ENCODE results near the gene APCDD1L.

APCDD1L gene

DNA sequence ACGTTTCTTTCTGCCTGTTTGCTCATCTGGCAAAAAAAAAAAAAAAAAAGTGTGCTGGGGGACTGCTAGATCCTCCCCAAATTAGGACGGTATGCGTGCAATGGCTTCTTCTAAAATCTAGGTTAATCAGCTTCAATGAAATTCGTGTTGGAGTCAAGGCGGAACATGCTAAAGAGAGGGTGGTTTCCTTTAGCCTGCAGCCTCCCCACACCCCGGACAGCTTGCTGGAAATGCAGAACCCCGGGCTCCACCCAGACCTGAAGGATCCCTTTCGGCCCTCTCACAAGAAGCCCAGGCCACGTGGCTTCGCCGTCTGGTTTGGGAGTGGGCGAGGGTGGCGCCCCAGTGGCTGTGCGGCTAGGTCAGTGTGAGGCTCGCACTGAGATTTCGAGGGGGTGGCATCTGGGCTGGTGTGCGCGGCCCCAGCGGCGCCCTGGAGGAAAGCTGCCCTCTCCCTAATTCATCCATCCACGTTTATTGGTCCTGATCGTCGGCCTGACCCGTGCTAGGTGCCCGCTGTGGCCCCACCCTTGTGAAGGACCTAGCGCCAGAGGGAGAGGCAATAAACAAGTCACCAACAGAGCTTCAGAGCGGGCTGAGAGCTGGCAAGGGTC lies 49.0 kb downstream of the APCDD1L start:
- DNase-seq (ENCODE audit: low read depth): no peak

DNA sequence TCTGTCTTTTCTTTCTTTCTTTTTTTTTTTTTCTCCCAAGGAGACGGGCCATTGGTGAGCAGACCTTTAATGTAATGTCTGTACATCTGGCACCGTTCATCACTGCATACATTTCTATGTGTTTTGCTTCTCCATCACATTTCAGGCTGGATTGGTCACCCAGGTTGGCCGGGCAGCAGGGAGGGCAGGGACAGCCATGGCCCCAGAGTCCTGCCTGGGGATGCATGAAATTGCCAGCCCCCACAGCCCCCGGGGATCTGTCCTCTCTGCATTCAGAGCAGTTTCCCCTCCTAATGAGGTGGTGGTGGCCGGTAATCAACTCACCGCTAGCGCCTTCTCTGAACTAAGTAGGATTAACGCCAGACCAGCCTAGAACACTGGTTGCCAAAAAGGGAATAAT lies 50.4 kb downstream of the APCDD1L start:
- DNase-seq (ENCODE audit: low read depth): no peak

DNA sequence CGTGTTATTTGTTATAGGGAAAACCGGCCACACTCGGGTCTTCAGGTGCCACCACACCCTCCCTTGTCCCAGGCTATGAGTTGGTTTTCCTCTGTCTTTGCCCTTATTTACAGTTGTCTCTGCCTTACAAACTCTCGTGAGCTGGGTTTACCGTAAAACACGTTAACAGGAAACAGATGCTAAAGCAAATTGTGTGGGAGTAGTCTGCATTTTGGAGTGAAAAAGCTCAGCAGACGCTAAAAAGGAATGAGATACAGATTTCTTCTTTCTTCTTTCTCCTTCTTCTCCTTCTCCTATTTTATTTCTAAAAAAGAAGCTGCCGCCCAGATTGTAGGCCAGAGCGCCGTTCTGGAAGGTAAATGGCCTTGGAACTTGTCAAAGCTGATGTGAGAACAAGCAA lies 51.9 kb downstream of the APCDD1L start:
- no peak for DNase-seq (ENCODE audit: low read depth)

DNA sequence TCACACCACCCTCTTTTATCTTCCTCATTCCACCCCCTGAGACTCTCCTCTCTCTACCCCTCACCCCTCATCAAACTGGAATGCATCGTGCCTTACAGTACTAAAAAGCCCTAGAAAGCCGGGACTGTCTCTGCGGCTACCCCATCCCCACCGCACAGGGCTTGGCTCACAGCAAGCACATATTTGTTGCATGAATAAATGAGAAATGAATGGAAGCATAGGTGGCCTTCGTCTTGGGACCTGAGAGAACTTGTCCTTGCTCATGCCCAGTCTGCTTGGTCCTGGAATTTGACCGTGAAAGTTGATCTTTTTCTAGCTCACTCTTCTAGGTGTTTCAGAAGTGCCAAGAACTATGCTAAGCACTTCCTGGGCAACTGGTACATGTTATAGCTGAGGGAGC lies 53.3 kb downstream of the APCDD1L start:
- DNase-seq (ENCODE audit: low read depth): no peak

DNA sequence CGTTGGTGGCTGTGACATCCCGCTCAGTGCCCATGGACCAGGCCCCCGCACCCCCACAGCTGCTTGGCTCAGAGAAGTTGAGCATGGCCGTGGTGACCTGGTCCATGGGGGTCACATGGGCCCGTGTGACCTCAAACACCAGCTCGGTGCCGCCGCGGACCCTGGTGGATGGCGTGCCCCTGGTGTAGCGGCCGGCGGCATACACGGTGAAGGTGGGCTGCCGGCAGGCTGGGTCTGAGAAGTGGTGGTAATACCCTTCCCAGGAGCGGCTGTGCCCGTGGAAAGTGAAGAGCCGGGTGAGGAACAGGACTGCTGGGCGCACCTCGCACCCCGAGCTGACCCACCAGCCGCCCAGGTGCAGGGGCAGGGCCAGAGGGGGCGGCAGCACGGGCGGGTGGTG lies 54.1 kb downstream of the APCDD1L start:
- DNase-seq (ENCODE audit: low read depth): no peak

DNA sequence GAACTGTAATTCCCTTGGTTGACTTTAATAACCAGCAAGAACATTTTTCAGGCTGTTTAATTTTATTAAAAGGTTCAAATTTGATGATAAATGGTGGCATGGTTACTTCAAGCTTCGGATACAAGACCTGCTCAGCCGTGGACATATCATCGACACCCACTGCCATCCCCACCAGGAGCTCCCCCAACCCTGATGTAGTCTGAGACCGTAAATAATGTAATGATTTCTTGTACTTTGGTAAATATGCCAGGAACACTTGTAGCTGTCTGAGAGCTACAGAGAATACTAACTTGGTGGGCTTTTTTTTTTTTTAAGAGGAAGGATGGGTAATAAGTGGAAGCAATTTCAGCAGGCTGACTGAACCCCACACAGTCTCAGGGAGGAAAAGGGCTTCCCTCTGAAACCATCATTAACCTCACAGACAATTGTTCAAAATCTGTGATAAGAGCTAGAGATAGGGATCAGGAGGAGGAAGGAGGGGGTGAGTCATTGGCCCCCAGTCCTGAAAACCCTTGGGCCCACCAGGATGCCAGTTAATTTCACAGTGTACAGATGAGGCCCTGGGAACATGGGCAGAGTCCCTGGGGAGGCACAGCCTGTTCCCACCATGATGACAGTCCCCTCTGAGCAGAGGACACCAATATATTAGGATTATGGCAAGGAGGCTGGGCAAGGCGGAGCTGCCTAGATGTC lies 56.0 kb downstream of the APCDD1L start:
- no peak for DNase-seq (ENCODE audit: low read depth)

DNA sequence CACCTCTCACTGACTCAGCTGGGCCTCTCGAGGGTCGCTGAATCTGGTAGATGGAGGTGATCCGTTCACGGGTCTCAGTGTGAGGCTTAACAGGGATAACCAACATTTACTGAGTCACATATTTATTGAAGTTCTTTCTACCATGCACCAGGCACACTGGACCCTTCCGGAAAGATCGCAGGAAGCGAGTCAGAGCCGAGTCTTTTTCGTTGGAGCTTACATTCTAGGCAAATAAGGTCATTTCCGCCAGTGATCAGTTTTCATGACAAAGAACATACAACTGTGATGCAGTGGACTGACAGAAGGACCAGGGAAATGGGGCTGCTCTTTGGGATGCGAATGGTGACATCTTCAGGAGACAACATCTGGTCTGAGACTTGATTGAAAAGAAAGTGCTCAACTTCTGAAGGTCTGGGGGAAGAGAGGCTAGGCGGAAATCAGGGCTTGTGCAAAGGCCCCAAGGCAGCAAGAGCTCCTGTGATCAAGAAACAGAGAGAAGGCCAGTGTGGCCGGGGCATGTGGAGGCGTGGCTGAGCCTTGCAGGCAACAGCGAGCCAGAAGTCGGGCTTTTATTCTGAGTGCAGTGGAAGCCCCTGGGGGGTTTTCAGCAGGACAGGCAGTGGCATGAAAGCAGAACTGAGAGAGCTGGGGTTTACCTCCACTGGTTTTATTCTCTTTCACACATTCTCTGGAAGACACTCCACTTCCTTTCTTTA lies 56.7 kb downstream of the APCDD1L start:
- DNase-seq (ENCODE audit: low read depth): no peak

DNA sequence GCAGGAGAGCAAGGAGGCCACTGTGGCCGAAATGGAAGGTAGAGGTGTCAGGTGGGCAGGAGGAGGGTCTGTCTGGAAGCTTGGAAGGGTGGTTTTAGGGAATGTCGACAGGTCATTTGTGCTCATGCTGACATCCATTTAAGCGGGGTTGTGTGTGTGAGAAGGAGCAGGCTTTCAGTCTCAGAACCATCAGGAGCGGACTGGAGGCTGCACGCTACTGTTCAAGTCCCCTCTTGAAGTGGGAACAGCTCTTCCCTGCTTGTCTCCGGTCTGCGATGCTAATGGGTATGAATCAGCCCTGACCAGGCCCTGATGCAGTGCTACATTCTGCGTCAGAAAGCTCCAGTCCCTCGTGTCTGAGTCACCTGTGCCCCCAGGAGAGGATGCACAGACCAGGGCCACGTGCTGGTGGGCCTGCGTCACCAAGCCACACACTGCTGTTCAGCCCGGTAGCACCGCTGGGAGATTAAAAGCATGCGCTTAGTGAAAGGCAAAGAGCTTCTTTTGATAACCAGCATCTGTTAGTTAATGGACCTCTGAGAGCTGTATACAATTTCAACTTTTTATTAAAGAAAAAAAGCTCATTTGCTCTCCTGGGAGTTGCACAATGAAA lies 58.0 kb downstream of the APCDD1L start:
- DNase-seq (ENCODE audit: low read depth): no peak

DNA sequence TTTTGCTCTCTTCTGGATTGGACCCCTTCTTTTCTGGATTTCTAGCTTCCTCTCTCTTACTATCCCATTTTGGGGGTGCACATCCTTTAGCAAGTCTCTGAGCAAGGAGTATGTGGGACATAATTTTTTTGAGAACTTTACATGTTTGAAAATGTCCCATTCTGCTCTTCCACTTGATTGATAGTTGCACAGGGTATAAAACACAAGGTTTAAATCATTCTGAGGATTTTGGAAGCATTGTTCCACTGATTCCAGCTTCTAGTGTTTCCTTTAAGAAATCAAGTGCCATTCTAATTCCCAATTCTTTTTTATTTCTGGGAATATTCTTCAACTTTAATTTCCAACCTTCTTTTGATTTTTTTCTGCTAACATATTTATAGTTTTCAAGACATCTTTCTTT lies 60.7 kb downstream of the APCDD1L start:
- no peak for DNase-seq (ENCODE audit: low read depth)

DNA sequence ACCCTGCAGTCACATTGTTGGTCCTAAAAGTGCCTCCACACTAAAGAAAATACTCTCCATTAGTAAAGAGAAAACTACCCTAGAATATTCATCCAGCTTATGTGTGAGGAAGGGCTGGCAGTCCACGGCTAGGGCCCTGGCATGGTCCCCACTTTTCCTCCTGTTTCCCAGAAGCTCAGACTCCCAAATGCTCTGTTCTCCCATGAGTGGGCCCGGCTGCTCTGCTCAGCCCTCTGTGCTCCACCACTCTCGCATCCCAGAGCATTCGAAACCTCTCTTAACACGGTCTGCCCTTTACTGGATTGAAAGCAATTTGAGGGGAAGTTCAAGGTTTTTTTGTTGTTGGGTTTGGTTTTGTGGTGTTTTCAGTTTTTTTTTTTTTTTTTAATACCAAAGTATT lies 61.8 kb downstream of the APCDD1L start:
- DNase-seq (ENCODE audit: low read depth): no peak

DNA sequence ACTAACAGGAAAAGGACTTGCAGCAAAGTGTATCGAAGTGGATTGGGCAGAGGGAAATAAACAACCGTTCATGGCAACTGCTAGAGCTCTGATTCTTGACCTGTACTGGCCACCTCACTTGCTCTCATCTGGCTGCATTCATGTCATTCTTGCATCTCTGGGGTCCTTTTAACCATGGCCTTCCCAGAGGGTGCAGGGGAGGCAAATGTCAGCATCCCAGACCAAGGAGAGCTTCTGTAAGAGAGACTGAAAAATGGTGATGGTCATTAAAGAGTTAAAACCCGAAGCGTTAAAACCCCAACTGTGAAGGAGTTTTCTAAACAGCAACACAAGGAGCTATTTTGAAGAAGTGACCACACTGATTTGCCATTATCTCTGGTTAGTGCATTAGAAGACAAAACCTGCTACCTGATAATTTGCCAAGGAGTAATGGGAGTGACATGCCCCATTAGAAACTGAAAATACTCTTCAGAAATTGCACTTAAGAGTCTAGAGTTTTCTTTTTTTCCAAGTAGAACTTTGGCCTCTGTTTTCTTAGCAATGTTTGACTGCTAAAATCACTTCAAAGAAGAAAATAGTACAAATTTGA lies 62.4 kb downstream of the APCDD1L start:
- DNase-seq (ENCODE audit: low read depth): no peak

DNA sequence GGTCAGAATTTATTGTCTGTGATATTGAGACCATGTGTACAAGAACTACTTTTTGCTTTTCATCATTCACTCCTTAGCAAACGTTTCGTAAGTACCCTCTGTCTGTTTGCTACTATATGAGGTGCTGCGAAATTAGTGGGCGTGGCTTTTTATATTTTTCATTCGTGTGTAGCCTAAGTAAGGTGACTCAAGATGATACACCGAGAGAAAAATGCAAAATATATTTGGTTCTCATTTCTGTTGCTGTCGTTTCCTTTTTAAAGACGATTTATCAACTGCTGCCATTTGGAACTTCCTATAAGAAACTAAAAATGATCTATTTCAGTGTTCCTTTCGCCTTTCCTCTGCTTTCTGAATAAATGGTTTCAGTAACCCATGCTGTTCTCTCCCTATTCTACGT lies 64.9 kb downstream of the APCDD1L start:
- no peak for DNase-seq (ENCODE audit: low read depth)

DNA sequence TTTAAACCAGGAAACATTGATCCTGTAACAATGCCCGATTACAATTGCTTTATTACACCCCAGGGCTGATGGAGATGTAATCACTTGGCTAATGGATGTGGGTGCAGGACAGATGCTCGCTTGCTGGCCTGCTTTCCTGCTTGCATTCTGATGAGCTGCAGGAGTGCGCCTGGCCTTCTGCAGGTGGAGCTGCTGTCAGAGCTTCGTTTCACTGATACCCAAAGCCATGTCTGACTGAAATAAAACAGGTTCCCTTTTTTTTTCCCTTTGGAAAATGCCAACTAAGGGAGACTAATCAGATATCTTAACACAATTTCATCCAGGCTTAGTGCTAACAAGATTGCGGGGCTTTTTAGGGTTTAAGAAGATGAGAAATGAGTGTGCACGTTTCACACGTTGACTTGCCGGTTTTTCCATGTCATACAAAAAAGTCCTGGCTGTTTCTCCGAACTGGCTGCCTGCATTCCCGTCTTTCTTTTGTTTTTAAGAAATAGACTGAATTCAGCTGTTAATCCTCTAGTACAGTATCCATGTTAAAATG lies 65.4 kb downstream of the APCDD1L start:
- DNase-seq (ENCODE audit: low read depth): no peak

DNA sequence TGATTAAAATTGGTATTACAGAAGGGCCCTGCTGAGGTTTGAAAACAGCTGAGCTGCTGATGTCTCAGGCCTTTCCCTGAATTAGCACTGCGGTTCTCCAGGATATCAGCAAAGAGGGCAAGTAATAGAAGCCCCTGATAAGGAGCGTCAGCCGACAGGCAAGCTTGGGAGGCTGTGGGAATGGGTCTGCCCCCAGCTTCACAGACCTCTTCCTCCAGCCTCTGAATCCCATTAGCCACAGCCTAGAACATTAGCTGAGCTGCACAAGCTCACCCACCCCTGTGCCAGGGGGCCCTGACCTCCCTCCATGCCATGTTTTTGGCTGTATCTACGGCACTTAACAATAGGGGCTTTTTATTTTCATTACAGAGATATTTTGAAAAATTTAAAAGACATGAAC lies 66.2 kb downstream of the APCDD1L start:
- no peak for DNase-seq (ENCODE audit: low read depth)

DNA sequence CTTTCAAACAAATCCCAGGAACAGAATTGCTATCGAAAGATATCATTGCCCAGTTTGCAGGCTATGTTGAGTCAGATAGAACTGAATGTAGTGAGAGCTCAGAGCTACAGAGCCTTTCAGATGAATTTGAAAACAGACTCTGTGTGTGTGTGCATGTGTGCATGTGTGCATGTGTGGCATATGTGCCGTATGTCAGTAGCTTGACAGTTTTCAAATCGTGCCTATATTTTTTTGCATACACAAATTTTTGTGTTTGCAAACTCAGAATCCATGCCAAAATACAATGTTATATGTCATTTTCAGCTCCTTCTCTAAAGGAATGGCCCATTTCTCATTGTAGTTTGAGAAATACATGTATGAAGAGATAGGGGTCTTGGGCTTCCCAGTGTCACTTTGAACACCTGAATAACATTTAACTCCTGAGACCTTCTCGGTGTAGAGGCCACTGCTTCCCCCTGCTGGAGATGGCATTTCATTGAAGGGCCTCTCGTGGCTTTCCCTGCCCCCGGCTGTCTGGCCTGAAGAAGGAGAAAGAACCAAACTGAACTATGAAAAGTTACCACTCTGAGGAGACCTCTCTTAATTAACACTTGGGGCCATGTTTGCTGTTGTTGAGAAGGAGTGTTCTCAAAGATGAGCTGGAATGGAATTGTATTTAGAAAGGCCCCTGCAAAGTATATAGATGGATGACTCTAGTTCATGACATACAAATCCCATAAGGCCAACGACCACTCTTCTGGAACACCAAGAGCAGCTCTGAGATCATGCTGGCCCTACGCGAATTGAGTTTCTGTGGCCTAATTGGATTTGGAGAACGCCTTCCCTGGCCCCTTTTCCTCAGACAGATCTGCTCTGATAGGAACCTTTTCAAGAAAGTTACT lies 67.4 kb downstream of the APCDD1L start:
- peak; percentile 22 for DNase-seq (ENCODE audit: low read depth)

DNA sequence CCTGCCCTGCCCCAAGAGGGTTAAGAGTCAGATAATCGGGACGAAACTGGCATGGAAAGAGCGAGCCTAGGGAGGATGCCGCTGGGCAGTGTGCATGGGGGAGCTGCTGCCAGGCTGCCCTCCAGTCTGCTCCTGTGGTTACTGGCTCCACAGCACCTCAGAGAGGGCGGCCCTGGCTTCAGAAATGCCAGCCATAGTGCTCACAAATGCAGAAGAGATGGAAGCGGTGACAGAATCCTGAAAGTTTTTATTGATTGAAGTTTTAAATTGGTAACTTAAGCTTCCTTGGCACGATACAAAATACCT lies 68.3 kb downstream of the APCDD1L start:
- DNase-seq (ENCODE audit: low read depth): no peak

DNA sequence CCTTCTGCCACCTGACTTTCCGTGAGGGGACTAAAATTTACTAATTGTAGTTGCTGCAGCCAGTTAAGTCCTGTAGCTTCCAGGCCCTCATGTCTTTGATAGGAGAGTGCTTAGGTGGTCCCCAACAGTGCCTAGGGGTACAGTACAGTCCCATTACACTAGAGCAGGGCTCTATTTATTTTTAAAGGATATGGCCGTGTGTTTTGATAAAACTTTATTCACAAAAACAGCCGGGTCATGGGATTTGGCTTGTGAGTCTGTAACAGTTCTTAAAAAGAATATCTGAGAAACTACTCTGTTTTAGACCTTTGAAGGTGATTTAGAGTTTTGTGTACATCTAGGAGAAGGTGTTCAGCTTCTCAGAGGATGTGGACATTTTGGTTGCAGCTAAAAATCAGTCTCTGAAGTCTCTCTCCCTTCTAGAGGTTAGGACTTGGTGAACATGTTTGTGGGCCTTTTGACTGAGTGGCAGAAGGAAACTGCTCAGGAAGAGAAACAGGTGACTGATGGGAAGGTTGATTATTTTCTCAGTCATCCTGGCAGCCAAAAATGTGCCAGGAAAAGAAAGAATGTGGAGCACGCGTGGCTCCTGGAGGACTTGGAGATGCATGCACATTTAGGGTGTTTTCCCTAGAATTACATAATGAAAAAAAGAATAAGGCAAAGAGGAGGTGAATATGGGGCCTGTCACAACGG lies 68.8 kb downstream of the APCDD1L start:
- DNase-seq (ENCODE audit: low read depth): no peak

DNA sequence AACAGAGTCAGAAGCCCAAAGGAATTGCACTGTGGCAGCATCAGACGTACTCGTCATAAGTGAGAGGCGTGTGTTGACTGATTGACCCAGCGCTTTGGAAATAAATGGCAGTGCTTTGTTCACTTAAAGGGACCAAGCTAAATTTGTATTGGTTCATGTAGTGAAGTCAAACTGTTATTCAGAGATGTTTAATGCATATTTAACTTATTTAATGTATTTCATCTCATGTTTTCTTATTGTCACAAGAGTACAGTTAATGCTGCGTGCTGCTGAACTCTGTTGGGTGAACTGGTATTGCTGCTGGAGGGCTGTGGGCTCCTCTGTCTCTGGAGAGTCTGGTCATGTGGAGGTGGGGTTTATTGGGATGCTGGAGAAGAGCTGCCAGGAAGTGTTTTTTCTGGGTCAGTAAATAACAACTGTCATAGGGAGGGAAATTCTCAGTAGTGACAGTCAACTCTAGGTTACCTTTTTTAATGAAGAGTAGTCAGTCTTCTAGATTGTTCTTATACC lies 70.4 kb downstream of the APCDD1L start:
- DNase-seq (ENCODE audit: low read depth): no peak

DNA sequence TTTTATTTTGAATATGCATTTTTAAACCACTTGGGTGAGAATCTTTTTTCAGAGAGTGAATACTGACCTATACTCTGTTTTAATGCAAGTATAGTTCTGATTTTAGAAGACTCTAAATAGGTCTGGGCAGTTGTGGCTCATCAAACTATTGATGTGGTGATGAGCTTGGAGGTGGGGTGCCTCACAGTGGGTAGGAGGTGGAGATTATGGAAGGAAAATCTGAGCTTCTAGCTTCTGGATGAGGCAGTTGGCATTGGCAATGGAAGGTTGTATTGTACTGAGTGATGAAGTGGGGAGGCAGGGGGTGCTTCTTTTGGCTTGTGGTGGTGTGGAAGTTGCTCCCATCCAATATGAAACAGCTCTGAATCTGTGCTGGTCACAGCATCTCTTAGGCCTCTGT lies 73.5 kb downstream of the APCDD1L start:
- no peak for DNase-seq (ENCODE audit: low read depth)

DNA sequence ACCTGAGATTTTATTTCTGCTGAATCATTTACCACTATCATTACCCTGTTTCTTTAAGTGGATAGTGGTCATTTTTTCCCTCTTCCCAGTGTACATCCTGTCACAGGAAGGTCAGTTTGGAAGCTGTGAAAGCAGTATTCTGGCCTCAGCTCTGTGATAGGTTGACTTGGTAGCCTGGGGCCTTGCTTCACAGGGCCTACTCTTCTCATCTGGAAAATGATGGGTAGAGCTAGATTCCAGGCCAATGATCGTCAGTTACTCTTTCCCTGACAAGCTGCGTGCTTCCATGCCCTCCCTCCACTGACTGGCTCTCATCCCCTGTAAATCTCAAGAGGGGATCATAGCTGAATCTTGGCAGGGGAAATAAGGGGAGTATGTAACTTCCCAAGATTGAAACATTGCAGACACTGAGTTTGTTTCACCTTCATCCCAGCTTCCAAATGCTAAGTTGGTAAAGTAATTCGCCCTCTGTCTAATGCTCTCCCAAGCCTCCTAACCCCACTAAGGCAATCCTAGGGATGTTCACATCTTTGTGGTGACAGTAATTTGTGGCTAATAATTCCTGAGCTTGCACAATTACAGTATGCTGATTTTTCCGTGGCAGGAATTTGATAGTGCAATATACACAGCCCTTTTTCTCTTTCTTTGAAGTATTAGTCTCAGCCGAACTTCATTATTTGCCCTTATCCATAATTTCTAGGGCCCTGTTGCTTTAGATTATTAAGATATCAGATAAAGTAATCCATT lies 75.0 kb downstream of the APCDD1L start:
- DNase-seq (ENCODE audit: low read depth): no peak

Measured in stimulated activated CD8-positive, alpha-beta memory T cell treated with anti-CD3 and anti-CD28 coated beads, Interleukin-12 subunit alpha, Interleukin-12 subunit beta, amount 100 ng/mL, for 1 hour (primary cell).